HG03060 (cell line): Measurements from ENCODE around the gene LBHD1.
"Not testable (repeated sequence)": the region's sequence is repeated elsewhere in the genome, so short reads cannot be mapped to it uniquely, and the experiment has no call there.

Source experiments
- ATAC-seq: cut with Tn5 transposase; IDR thresholded peaks from one replicate; pipeline ENCODE4 v1.9.1; 2021; ENCODE audit warnings: low read depth, moderate number of reproducible peaks; ENCODE audit not compliant: unreplicated experiment

Gene LBHD1

DNA sequence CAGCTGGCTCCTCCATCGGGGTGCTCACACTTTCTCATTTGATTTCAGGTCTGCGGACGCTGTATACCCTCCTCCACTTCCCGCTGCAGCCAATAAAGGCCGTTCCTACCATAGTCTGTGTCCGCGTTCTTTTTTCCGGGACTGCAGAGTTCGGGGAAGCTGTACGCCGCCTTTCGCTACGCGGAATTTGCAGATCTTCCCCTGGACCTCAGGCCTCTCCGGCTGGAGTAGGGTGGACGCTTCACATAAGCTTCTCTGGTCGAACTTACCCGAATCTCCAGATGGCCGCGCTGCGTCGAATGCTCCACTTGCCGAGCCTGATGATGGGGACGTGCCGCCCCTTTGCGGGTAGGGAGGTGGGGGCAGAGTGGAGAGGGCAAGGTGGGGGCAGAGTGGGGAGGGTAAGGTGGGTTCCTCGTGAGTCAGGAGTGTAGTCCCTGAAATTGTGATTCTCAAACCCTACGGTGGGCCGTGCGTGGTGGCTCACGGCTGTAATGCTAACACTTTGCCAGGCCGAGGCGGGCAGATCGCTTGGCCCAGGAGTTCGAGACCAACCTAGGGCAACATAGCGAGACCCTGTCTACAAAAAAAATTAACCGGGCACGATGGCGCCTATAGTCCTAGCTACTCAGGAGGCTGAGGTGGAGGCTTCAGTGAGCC is 6.3 kb downstream of the LBHD1 start:
- peak; percentile 6 for ATAC-seq

DNA sequence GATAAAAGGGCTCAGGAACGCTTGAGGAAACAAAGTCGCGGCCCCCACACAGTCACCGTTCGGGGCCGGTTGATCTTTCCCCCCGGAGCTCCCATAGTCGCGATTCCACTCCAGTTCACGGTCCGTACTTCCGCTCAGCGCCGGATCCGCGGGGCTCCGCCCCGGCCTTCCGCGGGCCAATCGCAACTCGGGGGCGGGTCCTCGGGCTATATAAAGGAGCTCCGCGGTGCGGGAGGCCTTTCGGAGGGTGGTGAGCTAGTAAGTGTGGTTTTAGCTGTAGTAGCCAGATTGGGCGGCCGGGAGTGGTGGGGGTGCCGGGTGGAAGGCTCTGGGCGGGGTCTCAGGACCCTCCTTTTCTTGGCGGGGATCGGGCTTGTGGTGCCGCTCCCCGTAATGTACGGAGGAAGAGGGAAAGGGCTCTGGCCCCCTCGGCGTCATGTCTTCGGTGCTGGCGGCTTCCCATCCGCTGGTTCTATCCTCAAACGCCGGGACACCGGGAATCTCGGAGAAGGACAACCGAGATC is 6.9 kb downstream of the LBHD1 start, which contains the start of the genes C11orf98 and CSKMT:
TSS of gene C11orf98 (minus strand) at position 136 of the 524 bp plus-strand sequence. CDS start at position 95, 41 bp downstream.
TSS of gene CSKMT (plus strand) at position 238 of the 524 bp plus-strand sequence. CDS start 568 bp downstream, outside the sequence.
- ATAC-seq, result peak; percentile 46

GRCh38 chr11:62664405-62665074 is 7.5 kb downstream of the LBHD1 start:
- ATAC-seq, result peak; percentile 17

DNA sequence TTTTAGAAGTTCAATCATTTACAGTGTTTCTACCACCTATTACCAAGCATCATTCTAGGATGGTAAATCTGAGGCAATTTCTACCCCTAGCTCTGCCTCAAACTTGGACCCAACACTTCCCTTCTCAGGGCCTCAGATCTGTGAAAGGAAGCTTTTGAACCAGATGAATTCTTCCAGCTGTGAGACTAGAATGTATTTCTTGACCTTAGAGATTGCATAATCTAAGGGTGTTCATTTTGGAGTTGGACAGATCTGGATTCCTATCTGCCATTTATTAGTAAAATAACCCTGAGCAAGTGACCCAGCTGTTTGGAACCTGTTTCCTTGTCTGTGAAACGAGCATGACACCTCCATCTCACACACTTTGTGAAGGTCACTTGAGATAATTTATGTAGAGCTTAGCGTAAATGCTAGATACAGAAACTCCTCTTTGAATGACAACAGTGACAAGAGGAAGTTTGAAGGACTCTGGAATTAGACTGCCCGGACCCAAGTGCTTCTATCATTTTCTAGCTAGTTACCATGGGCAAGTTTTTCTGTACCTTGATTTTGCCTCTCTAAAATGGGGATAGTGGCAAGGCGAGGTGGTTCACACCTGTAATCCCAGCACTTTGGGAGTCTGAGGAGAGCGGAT is 15.2 kb downstream of the LBHD1 start:
- ATAC-seq, result no peak

DNA sequence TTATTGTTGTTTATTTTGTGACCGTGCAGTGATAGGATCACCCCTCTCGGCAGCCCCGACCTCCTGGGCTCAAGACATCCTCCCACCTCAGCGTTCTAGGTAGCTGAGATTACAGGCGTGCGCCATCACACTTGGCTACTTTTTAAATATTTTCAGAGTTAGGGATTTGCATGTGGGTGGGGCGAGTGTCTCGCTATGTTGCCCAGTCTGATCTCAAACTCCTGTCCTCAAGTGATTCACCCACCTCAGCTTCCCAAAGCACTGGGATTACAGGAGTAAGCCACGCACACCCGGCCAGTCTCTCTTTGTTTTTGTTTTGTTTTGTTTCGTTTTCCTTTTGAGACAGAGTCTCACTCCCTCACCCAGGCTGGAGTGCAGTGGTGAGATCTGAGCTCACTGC is 17.8 kb downstream of the LBHD1 start:
- no peak for ATAC-seq

- peak; percentile 9 for ATAC-seq
Observed at GRCh38 chr11:62652161-62653006, 19.7 kb downstream of the LBHD1 start.

DNA sequence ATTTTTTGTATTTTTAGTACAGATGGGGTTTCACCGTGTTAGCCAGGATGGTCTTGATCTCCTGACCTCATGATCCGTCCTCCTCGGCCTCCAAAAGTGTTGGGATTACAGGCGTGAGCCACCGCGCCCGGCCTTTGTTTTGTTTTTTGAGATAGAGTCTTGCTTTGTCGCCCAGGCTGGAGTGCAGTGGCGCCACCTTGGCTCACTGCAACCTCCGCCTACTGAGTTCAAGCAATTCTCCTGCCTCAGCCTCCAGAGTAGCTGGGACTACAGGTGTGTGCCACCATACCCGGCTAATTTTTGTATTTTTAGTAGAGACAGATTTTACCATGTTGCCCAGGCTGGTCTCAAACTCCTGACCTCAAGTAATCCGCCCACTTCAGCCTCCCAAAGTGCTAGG is 21.8 kb downstream of the LBHD1 start:
- ATAC-seq, result not testable (repeated sequence)

- ATAC-seq, result no peak
Observed at GRCh38 chr11:62649486-62649885, 22.6 kb downstream of the LBHD1 start.

DNA sequence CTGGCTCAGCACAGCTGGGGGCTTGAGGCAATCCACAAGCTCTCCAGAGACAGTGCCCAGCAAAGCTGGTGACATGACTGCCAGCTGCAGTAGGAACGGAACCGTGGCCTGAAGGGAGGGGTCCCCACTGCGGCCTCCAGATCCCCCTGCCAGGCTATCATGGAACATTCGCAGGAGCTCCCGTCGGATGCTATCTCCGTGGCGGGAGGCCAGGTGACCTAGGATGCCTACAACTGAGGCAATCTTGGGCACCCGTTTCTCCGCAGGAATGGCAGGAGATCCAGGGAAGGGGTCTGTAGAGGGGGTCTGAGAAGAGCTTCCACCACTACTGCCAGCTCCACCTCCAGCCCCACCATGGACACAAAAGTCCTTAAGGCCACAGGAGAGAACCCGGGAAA is 23.1 kb downstream of the LBHD1 start:
- no peak for ATAC-seq

DNA sequence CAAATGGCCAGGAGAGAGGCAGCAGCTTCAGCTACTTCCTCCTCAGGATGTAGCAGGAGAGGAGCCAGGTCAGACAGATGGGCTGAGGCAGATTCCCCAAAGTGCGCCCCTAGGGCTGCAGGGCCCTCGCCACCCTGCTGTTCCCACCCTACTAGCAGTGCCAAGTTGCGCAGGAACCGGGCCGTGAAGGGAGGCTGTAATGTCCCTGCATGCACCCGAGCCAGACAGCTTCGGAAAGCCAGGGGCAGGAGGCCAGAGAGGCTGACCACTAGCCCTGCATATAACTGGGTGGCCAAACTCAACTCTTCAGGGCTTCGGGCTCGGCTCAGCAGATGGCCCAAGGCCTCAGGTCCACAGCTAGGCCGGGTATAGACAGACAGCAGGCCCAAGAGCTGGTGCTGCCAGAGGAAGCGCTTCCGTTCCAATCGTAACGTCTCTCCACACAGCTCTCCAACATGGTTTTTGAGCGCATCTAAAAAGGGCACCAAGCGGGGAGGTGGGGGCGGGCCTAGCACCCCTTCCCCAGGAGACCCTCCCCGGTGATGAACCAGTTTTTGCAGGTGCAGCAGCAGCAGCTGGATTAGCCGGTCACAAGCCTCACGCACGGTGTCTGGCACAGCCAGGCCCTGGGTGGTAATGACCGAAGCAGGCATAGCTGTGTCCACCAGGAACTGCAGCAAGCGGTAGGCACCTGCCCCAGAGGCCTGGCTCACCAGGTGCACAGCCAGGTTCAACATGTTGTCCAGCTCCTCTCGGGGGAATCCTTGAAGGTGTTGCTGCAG is 23.7 kb downstream of the LBHD1 start:
- no peak for ATAC-seq

GRCh38 chr11:62647609-62648005 is 24.5 kb downstream of the LBHD1 start:
- no peak for ATAC-seq

GRCh38 chr11:62646825-62647608 is 25.1 kb downstream of the LBHD1 start:
- no peak for ATAC-seq

GRCh38 chr11:62645946-62646824 is 25.9 kb downstream of the LBHD1 start, which contains the start of gene GANAB:
GANAB (minus strand) TSS chr11:62646613; CDS start chr11:62646599, 14 bp downstream.
- ATAC-seq, result peak; percentile 69

DNA sequence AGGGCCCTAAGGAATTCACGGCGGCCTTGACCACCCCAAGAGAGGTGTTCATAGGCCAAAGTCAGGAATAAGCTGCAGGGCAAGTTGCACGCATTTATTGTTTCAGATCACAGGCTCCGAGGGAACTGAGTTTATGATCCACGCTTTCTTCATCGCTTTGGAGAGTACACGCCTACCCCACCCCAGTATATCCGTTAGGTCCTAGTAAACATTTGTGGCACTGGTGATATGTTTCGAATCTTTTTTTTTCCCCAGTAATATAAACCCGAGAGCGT is 26.5 kb downstream of the LBHD1 start:
- ATAC-seq, result no peak

DNA sequence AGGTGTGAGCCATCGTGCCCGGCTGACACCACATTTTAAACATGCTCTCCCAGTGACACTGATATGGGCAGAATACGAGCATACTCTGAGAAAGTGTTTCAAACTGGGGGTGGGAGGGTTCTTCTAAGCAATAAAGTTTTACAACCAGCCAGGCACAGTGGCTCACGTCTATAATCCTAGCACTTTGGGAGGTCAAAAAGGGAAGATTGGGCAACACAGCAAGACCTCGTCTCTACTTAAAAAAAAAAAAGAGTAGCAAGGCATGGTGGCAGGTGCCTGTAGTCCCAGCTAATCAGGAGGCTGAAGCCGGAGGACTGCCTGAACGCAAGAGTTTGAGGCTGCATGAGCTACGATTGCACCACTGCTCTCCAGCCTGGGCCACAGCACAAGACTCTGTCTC is 27.8 kb downstream of the LBHD1 start:
- no peak for ATAC-seq

DNA sequence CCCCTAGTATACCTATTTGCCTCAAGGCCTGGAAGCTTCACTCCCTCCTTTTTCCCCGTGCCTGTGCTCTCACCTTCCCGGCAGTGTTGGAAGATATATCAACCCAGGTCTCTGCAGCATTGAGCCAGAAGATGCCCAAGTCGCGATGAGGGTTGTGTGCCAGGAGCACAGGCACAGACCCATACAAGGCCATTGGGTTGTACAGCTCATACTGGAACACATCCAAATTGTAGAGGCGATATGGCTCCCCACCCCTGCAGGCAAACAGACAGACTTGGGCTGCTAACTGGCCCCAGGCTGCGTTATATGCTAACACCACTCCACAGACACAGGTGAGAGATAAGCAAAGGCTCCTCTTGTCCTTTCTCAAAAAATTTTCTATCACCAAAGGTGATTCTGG is 39.6 kb downstream of the LBHD1 start:
- no peak for ATAC-seq

DNA sequence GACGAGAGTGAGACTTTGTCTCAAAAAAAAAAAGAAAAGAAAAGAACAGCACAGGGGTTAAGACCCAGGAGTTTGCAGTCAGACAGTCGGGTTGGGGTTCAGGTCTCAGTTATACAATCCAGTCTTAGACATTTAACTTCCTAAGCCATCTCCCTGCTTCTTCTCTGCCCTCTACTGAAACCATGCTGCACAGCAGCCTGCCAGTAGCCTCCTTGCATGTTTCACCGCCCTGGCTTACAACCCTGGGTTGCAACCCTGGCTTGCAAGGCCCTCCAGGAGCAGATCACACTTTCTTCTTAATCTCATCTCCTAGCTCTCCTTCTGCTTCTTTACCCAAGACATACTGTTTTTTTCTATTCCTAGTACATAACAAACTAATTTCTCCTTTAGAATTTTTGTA is 44.4 kb downstream of the LBHD1 start:
- ATAC-seq, result no peak

DNA sequence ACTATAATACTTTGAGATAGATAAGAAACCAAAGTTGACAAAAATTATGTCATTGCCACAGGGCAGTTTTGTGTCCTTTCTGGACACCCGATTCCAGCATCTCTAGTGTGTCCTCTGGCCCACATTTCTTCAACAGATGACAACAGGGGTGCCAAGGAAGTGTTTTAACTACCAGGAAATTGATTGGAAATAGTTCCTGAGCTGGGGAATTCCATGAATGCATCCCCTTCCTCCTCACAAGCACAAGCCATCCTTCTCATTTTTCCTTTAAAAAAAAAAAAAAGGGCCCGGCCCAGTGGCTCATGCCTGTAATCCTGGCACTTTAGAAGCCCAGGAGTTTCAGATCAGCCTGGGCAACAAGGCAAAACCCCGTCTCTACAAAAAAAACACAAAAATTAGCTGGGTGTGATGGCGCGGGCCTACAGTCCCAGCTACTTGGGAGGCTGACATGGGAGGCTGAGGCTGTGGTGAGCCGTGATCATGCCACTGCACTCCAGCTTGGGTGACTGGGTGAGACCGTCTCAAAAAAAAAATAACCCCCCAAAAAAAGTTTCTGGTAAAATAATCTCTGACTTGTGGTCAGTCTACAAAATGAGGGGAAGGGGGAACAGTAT is 49.5 kb downstream of the LBHD1 start:
- ATAC-seq, result no peak
